C4-2B (cell line): ENCODE measurements around the gene BLMH.

Source experiments
- ZFX ChIP-seq: fragments of 450-650 bp; IDR thresholded peaks from 2 replicates; pipeline ENCODE4 v1.6.1; 2017
- TF ChIP-seq, protein P1 (sequence below): fragments of 450-650 bp; conservative IDR thresholded peaks from 2 replicates; pipeline ENCODE4 v1.5.1; 2017; ENCODE audit warnings: mild to moderate bottlenecking

DNA sequence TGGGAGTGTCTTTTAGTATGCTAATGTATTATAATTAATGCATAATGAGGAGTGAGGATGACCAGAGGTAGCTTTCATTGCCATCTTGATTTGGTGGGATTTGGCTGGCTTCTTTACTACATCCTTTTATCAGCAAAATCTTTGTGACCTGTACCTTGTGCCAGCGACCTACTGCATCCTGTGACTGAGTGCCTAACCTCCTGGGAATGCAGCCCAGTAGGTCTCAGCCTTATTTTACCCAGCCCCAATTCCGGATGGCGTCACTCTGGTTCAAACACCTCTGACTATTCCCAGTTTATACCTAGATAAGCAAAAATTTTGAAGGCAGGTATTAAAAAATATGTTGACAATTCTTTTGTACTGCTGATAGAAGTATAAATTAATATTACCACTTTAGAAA is 10.5 kb upstream of the BLMH start:
- TF ChIP-seq, protein P1, sequence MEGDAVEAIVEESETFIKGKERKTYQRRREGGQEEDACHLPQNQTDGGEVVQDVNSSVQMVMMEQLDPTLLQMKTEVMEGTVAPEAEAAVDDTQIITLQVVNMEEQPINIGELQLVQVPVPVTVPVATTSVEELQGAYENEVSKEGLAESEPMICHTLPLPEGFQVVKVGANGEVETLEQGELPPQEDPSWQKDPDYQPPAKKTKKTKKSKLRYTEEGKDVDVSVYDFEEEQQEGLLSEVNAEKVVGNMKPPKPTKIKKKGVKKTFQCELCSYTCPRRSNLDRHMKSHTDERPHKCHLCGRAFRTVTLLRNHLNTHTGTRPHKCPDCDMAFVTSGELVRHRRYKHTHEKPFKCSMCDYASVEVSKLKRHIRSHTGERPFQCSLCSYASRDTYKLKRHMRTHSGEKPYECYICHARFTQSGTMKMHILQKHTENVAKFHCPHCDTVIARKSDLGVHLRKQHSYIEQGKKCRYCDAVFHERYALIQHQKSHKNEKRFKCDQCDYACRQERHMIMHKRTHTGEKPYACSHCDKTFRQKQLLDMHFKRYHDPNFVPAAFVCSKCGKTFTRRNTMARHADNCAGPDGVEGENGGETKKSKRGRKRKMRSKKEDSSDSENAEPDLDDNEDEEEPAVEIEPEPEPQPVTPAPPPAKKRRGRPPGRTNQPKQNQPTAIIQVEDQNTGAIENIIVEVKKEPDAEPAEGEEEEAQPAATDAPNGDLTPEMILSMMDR, result no peak
- TF ChIP-seq ZFX, result no peak
